Activated T-cell treated with anti-CD3 and anti-CD28 coated beads, Interleukin-2, amount 50 U/mL, for 24 hours (primary cell): Measurements from ENCODE around the gene TERF2IP.

Experiments
- DNase-seq: peaks from one replicate; pipeline ENCODE4 v3.0.0-alpha.2; 2020
- H3K27ac Mint-ChIP-seq: 2 replicates; pipeline ENCODE4 v1.8.0; 2020; ENCODE audit warnings: mild to moderate bottlenecking, mixed read lengths
- H3K27me3 Mint-ChIP-seq: 2 replicates; pipeline ENCODE4 v1.8.0; 2020; ENCODE audit warnings: mixed read lengths
- H3K36me3 Mint-ChIP-seq: 2 replicates; pipeline ENCODE4 v1.8.0; 2020; ENCODE audit warnings: low read depth, mixed read lengths
- H3K4me1 Mint-ChIP-seq: 2 replicates; pipeline ENCODE4 v1.8.0; 2020; ENCODE audit warnings: low read depth, mixed read lengths
- H3K4me3 Mint-ChIP-seq: 2 replicates; pipeline ENCODE4 v1.8.0; 2020; ENCODE audit warnings: mild to moderate bottlenecking, moderate library complexity, mixed read lengths
- H3K9me3 Mint-ChIP-seq: 2 replicates; pipeline ENCODE4 v1.8.0; 2020; ENCODE audit warnings: mixed read lengths

TERF2IP gene

GRCh38 chr16:75660726-75661302 lies 13.2 kb downstream of the TERF2IP start:
- H3K27ac Mint-ChIP-seq: peak overlapping the region; percentile 40
- H3K36me3 Mint-ChIP-seq: peaks cover 55% of the 10 kb centered on the region
- no peaks in the 10 kb centered on the region for H3K9me3 Mint-ChIP-seq
- no peak overlapping the region for H3K4me3 Mint-ChIP-seq
- peaks cover 5% of the 10 kb centered on the region for H3K4me1 Mint-ChIP-seq
- H3K27me3 Mint-ChIP-seq: no peaks in the 10 kb centered on the region
- DNase-seq: no peak

- no peaks in the 10 kb centered on the region for H3K9me3 Mint-ChIP-seq
- H3K27me3 Mint-ChIP-seq: no peaks in the 10 kb centered on the region
- no peak for DNase-seq
- H3K36me3 Mint-ChIP-seq: no peaks in the 10 kb centered on the region
- no peak overlapping the region for H3K27ac Mint-ChIP-seq
- H3K4me3 Mint-ChIP-seq: no peak overlapping the region
- no peaks in the 10 kb centered on the region for H3K4me1 Mint-ChIP-seq
Observed at GRCh38 chr16:75667503-75667902, 19.9 kb downstream of the TERF2IP start.

DNA sequence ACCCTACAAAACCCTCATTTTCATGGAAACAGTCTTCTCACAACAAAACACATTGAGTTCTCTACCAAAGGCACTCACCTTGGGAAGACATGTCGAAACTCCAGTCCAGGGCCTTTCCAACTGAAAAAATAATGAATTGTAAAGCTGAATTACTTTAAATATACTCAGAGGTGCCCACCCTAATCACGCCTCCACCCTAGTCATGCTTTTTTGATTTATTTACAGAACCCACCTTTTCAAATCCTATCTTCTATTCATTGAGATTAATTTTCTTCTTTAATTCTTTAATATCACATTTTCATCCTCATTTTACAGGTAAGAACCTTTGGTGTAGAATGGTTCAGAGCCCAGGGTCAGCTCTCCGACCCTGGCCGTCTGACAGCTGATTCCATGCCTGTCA lies 29.3 kb downstream of the TERF2IP start, which contains the start of gene CPHXL2:
Gene CPHXL2 (minus strand): TSS at position 101 of the 400 bp plus-strand sequence. CDS start 10 bp downstream, at position 91.
- no peaks in the 10 kb centered on the region for H3K9me3 Mint-ChIP-seq
- H3K4me1 Mint-ChIP-seq: no peaks in the 10 kb centered on the region
- H3K27ac Mint-ChIP-seq: no peak within 1 kb of the TSS
- no peaks in the 10 kb centered on the region for H3K36me3 Mint-ChIP-seq
- DNase-seq: no peak
- no peak within 1 kb of the TSS for H3K4me3 Mint-ChIP-seq
- no peaks in the 10 kb centered on the region for H3K27me3 Mint-ChIP-seq

- H3K4me3 Mint-ChIP-seq: no peak overlapping the region
Observed at GRCh38 chr16:75679366-75679765, 31.8 kb downstream of the TERF2IP start.

DNA sequence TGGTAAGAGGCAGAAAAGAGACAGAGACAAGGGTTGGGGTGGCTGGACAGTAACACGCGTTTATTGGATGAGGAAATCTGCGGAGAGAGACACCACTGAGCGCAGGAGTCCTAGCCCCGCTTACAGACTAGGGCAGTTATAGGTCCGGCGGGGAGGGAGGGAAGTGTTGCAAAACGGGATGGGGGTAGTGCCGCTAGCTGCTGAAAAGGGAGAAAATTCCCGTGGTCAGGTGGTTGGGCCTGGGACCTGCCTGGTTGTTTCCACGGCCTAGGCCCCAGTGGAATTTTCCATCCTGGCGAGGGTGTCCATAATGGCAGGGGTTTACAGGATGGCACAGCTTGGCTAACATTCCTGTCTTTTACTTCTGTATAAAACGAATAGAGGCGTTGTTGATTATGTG lies 34.7 kb downstream of the TERF2IP start:
- H3K27ac Mint-ChIP-seq: no peak overlapping the region
- no peaks in the 10 kb centered on the region for H3K36me3 Mint-ChIP-seq
- no peak overlapping the region for H3K4me3 Mint-ChIP-seq
- DNase-seq: no peak
- no peaks in the 10 kb centered on the region for H3K27me3 Mint-ChIP-seq
- H3K4me1 Mint-ChIP-seq: no peaks in the 10 kb centered on the region
- no peaks in the 10 kb centered on the region for H3K9me3 Mint-ChIP-seq

More at GRCh38 chr16:75679366-75679765, 31.8 kb downstream of the TERF2IP start:
- Mint-ChIP-seq H3K9me3 (no peaks in the 10 kb centered on the region), H3K27ac (no peak overlapping the region), H3K36me3 (no peaks in the 10 kb centered on the region), H3K27me3 (no peaks in the 10 kb centered on the region), H3K4me1 (no peaks in the 10 kb centered on the region)
- no peak for DNase-seq

DNA sequence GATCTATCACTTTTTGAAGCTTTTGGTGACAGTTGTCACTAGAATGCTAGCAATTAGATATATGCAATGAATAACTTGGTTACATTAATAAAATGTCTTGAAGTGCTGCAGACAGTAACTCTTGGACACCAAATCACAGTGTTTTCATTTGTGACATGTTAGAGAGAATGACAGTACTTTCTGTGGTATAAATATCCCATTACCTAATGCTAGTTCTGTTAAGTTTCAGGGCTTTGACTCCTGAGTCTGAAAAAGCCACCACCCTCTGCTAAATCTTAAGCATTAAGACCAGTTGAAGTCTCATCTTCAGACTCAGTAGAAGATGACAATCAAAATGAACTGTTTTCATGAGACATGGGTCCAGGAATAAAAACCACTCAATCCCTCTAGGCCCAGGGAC lies 39.8 kb downstream of the TERF2IP start:
- no peaks in the 10 kb centered on the region for H3K9me3 Mint-ChIP-seq

DNA sequence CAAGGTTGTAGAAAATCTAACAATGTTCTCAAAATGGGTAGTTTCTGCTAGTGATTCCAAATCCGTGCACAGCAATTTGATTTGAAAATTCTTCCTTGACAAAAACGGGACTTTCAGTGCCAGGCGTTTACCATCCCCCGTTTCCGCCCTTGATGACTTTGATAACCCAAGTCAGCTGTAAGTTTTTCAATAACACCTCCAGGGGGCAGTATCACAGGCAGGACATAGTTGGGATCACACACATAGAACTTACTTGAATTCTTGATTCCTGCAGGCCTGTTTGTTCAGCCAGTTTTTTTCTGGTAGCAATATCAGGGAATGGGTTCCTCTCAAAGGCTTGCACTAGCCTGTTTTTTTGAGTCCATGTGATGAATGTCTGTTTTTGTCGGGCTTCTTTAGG lies 48.1 kb downstream of the TERF2IP start:
- Mint-ChIP-seq H3K4me3 (no peak overlapping the region), H3K36me3 (no peaks in the 10 kb centered on the region), H3K4me1 (no peaks in the 10 kb centered on the region), H3K27ac (no peak overlapping the region), H3K9me3 (no peaks in the 10 kb centered on the region), H3K27me3 (no peaks in the 10 kb centered on the region)
- DNase-seq: no peak

More for the DNA sequence above, 39.8 kb downstream of the TERF2IP start:
- H3K4me1 Mint-ChIP-seq: no peaks in the 10 kb centered on the region
- H3K27me3 Mint-ChIP-seq: no peaks in the 10 kb centered on the region
- no peak overlapping the region for H3K27ac Mint-ChIP-seq
- H3K36me3 Mint-ChIP-seq: no peaks in the 10 kb centered on the region
- H3K4me3 Mint-ChIP-seq: no peak overlapping the region
- DNase-seq: no peak

DNA sequence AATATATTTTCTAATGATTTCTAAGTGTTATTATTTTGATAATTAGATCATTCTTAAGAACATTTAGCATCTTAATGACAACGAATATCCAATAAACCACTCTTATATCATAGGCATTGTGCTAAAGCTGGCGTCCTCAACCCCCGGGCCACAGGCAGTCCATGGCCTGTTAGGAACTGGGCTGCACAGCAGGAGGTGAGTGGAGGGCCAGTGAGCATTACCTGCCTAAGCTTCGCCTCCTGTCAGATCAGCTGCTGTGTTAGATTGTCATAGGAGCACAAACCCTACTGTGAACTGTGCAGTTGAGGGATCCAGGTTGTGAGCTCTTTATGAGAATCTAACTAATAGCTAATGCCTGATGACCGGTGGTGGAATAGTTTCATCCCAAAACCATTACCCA lies 50.0 kb downstream of the TERF2IP start:
- no peaks in the 10 kb centered on the region for H3K4me1 Mint-ChIP-seq
- no peak overlapping the region for H3K4me3 Mint-ChIP-seq
- no peak for DNase-seq
- no peaks in the 10 kb centered on the region for H3K9me3 Mint-ChIP-seq
- H3K27ac Mint-ChIP-seq: no peak overlapping the region
- H3K27me3 Mint-ChIP-seq: no peaks in the 10 kb centered on the region
- H3K36me3 Mint-ChIP-seq: no peaks in the 10 kb centered on the region

DNA sequence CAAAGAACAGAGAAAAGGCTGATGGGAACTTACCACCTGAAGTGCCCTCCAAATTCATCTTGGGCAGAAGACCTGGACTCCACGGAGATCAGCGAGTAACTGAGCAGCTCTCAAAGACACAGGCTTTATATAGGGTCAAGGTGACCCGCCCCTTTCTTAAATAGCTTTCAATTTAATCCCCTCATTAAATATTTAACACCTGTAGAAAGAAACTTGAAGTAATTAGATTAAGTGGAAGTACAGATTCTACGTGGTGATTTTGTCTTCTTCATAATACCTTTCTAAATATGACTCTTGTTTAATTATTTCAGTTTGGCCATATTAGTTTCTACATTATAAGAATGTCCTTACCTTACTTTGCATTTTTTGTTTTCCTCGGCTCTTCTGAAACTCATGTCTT lies 53.8 kb downstream of the TERF2IP start, which contains the start of gene DUXB:
Gene DUXB (minus strand): TSS at position 101 of the 400 bp plus-strand sequence. CDS start 43 bp downstream, at position 58.
- H3K27me3 Mint-ChIP-seq: peaks cover 5% of the 10 kb centered on the region
- no peak within 1 kb of the TSS for H3K4me3 Mint-ChIP-seq
- DNase-seq: no peak
- H3K9me3 Mint-ChIP-seq: no peaks in the 10 kb centered on the region
- H3K27ac Mint-ChIP-seq: no peak within 1 kb of the TSS
- H3K4me1 Mint-ChIP-seq: no peaks in the 10 kb centered on the region
- no peaks in the 10 kb centered on the region for H3K36me3 Mint-ChIP-seq

- H3K27me3 Mint-ChIP-seq: peaks cover 5% of the 10 kb centered on the region
- no peaks in the 10 kb centered on the region for H3K36me3 Mint-ChIP-seq
- DNase-seq: no peak
- H3K4me3 Mint-ChIP-seq: no peak overlapping the region
- no peaks in the 10 kb centered on the region for H3K4me1 Mint-ChIP-seq
- no peaks in the 10 kb centered on the region for H3K9me3 Mint-ChIP-seq
- H3K27ac Mint-ChIP-seq: no peak overlapping the region
Observed at GRCh38 chr16:75702242-75702641, 54.7 kb downstream of the TERF2IP start.

DNA sequence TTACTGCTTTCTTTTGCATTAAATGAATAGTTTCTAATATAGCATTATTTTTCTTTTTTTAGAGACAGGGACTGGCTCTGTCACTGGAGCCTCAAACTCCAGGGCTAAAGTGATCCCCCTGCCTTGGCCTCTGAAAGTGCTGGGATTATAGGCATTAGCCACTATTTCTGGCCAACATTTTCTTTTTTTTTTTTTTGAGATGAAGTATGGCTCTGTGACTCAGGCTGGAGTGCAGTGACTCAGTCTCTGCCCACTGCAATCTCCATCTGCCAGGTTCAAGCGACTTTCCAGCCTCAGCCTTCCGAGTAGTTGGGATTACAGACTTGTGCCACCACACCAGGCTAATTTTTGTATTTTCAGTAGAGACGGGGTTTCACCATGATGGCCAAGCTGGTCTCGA lies 55.7 kb downstream of the TERF2IP start:
- H3K36me3 Mint-ChIP-seq: no peaks in the 10 kb centered on the region
- no peaks in the 10 kb centered on the region for H3K9me3 Mint-ChIP-seq
- H3K4me3 Mint-ChIP-seq: no peak overlapping the region
- no peak for DNase-seq
- no peaks in the 10 kb centered on the region for H3K4me1 Mint-ChIP-seq
- peaks cover 5% of the 10 kb centered on the region for H3K27me3 Mint-ChIP-seq
- no peak overlapping the region for H3K27ac Mint-ChIP-seq
